KOPT-K1 (cell line): ENCODE measurements around the gene HSD17B11.
"Not testable (repeated sequence)": the region's sequence is repeated elsewhere in the genome, so short reads cannot be mapped to it uniquely, and the experiment has no call there.

Source experiments
- H3K27ac ChIP-seq: fragments of 200-600 bp; sonication (generic); 2 replicates; pipeline ENCODE4 v1.5.1; 2016; ENCODE audit warnings: antibody characterized with exemption, mild to moderate bottlenecking, low read depth, low read length; ENCODE audit not compliant: poor library complexity, severe bottlenecking
- H3K36me3 ChIP-seq: fragments of 200-600 bp; sonication (generic); 2 replicates; pipeline ENCODE4 v1.5.1; 2017; ENCODE audit warnings: antibody characterized with exemption, mild to moderate bottlenecking, low read length, moderate library complexity; ENCODE audit not compliant: insufficient read depth
- H3K9me3 ChIP-seq: fragments of 200-600 bp; sonication (generic); 2 replicates; pipeline ENCODE4 v1.5.1; 2017; ENCODE audit warnings: antibody characterized with exemption, low read length, mild to moderate bottlenecking; ENCODE audit not compliant: insufficient read depth, poor library complexity, severe bottlenecking

The HSD17B11 gene

DNA sequence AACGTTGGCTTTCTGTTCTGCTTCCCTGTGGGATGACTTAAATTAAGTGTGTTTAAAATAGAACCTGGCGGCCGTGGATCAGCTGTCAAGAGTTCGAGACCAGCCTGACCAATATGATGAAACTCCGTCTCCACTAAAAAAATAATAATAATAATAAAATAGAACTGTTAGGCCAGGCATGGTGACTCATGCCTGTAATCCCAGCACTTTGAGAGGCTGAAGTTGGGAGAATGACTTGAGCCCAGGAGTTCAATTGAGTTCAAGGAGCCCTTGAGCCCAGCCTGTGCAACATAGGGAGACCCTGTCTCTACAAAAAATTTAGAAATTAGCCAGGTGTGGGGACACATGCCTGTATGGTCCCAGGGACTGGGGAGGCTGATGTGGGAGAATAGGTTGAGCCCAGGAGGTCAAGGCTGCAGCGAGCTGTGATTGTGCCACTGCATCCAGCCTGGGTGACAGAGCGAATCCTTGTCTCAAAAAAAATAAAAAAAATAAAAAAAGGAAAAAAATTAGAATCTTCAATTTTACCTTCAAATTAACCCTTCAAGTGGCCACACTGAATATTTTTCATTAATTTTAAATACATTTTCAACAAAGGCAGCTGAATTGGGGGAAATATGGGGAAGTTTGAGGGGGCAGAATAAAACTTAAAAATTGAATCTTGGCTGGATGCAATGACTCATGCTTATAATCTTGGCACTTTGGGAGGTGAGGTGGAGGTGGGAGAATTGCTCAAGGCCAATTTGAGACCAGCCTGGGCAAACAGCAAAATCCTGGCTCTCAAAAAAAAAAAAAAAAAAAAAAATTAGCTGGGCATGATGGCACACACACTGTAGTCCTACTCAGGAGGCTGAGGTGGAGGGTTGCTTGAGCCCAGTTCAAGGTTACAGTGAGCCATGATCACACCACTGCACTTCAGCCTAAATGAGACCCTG lies 36.6 kb downstream of the HSD17B11 start:
- Histone ChIP-seq H3K9me3 (no peaks in the 10 kb centered on the region), H3K27ac (no peak overlapping the region), H3K36me3 (peaks cover 4% of the 10 kb centered on the region; the same call in 1 of the 2 replicates)

DNA sequence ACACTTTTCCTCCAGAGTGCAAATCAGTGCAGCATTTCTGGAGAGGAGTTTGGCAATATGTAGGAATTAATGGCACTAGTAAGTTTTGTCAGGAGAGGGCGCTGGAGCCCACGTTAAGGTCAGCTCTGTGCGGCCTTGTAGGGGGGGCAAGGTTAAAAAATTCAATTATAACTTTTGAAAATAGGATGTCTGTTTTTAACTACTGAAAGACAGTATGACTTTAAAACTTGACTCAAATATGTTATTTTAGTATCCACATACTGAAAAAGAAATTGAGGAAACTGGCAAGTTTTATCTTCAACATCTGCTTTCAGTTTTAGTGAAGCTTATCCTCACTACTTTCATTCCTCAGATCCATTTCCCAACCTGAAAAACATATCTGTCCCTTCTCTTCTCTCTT lies 37.4 kb downstream of the HSD17B11 start:
- Histone ChIP-seq H3K36me3 (peaks cover 4% of the 10 kb centered on the region; the same call in 1 of the 2 replicates), H3K27ac (no peak overlapping the region), H3K9me3 (no peaks in the 10 kb centered on the region)

DNA sequence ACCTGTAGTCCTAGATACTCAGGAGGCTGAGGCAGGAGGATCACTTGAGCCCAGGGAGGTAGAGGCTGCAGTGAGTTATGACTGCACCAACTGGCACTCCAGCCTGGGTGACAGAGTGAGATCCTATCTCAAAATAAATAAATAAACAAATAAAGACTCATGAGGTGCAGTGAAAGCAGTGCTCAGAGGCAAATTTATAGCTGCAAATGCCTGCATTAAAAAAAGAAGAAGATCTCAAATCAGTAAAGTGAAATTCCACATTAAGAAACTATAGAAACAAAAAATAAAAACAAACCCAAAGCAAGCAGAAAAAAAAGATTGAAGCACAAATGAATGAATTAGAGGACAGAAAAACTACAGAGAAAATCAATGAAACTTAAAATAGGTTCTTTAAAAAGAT lies 45.8 kb downstream of the HSD17B11 start:
- Histone ChIP-seq H3K36me3 (peaks cover 7% of the 10 kb centered on the region; the same call in 1 of the 2 replicates), H3K9me3 (peaks cover 5% of the 10 kb centered on the region), H3K27ac (no peak overlapping the region)

DNA sequence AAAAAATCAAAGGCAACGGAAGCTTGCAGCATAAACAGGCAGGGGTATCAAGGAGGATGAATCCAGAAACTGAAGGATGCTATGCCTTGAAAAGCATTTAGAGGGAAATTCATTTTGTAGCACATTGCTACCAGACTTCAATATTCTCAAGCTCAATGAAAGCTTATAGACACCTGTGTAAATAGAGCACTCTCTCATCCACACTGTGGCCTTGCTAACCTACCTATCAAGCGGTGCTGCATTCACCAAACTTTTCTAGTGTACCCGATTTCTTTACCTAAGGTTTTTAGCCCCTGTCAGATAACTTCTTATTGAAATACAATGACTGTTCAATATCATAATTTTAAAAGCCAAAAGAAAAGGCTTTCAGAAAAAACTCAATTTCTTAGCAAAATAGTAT lies 48.1 kb downstream of the HSD17B11 start:
- peaks cover 7% of the 10 kb centered on the region; the same call in 1 of the 2 replicates for H3K36me3 ChIP-seq
- H3K27ac ChIP-seq = no peak overlapping the region
- peaks cover 5% of the 10 kb centered on the region for H3K9me3 ChIP-seq

DNA sequence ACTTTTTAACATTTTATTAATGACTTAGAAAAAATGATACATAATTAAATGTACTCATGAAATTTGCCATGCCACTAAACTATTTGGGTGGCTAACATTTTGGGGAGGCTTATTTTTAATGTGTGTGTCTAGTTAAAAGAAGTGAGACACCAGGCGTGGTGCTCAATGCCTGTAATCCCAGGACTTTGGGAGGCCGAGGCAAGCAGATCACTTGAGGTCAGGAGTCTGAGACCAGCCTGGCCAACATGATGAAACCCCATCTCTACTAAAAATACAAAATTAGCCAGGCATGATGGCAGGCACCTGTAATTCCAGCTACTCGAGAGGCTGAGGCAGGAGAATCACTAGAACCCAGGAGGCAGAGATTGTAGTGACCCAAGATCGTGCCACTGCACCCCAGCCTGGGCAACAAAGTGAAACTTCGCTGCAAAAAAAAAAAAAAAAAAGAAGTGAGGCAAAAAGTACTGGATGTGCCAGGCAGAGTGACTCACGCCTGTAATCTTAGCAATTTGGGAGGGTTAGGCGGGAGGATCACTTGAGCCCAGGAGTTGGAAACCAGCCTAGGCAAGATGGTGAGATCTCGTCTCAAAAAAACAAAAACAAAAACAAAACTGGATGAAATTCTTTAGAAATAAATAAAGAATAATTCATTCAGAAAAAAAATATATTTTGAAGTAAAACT lies 48.9 kb downstream of the HSD17B11 start:
- H3K9me3 ChIP-seq, H3K27ac ChIP-seq, H3K36me3 ChIP-seq: not testable (repeated sequence)

DNA sequence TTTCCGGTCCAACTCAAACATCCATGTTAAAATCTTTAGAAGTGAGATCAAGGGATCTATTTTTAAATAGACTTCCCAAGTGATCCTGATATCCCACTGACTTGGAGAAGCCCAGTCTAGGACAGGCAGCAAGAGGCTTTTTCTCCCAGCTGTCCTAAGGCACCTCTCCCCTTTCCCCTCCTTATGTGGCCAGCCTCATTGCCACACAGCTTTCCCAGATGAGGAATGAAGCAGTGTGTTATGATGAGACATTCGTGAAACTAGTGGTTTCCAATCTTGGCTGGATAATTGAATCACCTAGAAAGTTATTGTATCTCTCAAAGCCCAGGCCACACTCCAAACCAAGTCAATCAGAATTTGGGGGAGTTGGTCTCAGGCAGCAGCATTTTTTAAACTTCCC lies 51.5 kb downstream of the HSD17B11 start:
- Histone ChIP-seq H3K27ac (no peak overlapping the region), H3K36me3 (peaks cover 8% of the 10 kb centered on the region; the same call in 1 of the 2 replicates), H3K9me3 (peaks cover 3% of the 10 kb centered on the region)

DNA sequence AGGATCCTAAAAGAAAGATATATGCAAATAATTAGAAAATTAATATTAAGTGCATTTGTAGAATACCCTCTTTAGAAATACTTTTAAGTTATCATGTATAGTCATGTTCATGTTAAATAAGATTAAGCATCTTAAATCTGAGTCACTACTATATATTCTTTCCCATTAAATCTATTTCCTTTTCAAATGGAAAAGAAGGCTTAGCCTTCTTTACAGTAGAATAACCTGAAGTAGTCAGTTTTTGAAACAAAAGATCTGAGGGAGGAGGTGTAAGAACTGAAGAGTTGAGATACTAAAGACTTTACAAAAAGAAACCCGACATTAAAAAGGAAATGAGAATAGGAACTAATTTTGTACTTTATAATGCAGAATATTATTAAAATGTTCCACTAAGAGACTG lies 53.6 kb downstream of the HSD17B11 start:
- Histone ChIP-seq H3K9me3 (peaks cover 24% of the 10 kb centered on the region), H3K27ac (no peak overlapping the region), H3K36me3 (peaks cover 14% of the 10 kb centered on the region; the same call in 1 of the 2 replicates)

DNA sequence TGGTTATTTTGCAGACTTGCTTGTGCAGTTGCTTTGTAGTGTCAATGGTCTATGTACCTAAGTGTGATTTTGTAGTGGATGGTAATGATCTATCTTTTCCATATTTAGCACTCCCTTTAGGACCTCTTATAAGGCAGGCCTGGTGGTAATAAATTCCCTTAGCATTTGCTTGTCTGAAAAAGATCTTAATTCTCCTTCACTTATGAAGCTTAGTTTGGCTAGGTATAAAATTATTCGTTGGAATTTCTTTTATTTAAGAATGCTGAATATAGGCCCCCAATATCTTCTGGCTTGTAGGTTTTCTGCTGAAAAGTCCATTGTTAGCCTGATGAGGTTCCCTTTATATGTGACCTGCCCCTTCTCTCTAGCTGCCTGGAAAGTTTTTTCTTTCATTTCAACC lies 57.7 kb downstream of the HSD17B11 start:
- H3K27ac ChIP-seq = no peak overlapping the region
- peaks cover 34% of the 10 kb centered on the region for H3K9me3 ChIP-seq
- H3K36me3 ChIP-seq = peaks cover 14% of the 10 kb centered on the region; the same call in 1 of the 2 replicates

DNA sequence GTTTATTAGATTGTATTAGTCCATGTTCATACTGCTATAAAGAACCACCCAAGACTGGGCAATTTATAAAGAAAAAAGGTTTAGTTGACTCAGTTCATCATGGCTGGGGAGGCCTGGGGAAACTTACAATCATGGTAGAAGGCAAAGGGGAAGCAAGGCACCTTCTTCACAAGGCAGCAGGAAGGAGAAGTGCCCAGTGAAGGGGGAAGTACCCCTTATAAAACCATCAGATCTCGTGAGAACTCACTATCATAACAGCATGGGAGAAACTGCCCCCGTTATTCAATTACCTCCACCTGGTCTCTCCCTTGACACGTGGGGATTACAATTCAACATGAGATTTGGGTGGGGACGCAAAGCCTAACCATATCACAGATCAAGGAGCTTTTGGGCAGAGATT lies 60.2 kb downstream of the HSD17B11 start:
- H3K9me3 ChIP-seq = peaks cover 34% of the 10 kb centered on the region
- 0 out of 2 replicates have a peak, but pooled peaks cover 7% of the 10 kb centered on the region for H3K36me3 ChIP-seq
- H3K27ac ChIP-seq = no peak overlapping the region

DNA sequence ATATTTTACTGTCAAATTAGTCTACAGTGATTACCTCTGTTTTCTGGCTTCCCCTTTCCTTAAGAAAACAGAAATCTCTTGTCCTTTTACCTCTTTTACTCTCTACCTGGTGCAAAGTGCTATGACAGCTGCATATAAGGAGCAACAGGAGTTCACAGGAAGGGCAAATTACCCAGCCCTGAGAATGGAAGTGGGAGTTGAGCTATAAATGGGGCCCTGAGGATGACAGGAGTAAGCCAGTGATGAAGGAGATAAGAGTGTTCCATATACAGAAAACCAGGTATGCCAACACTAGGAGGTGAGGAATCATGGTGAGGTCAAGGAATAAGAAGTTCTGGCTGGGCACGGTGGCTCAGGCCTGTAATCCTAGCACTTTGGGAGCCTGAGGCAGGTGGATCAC lies 63.9 kb downstream of the HSD17B11 start:
- peaks cover 8% of the 10 kb centered on the region for H3K9me3 ChIP-seq
- H3K36me3 ChIP-seq = no peaks in the 10 kb centered on the region
- H3K27ac ChIP-seq = no peak overlapping the region

DNA sequence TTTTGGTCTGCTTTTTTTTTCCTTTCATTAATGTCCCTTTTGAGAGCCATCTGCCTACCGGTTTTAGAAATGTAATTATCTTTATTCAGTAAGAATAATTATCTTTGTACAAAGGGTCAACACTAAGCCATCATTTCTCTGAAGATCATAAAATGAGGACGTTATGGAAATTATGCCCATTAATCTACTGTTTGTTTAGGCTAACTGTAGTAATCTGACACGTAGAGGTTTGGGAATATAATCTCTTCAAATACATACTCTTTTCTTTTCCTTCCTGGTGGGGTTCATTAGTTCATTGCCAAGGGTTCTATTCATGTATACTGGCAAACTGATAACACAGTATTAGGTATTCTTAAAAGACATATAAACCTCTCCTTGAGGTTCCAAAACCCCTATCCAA lies 64.5 kb downstream of the HSD17B11 start:
- Histone ChIP-seq H3K9me3 (peaks cover 5% of the 10 kb centered on the region), H3K36me3 (no peaks in the 10 kb centered on the region), H3K27ac (no peak overlapping the region)

DNA sequence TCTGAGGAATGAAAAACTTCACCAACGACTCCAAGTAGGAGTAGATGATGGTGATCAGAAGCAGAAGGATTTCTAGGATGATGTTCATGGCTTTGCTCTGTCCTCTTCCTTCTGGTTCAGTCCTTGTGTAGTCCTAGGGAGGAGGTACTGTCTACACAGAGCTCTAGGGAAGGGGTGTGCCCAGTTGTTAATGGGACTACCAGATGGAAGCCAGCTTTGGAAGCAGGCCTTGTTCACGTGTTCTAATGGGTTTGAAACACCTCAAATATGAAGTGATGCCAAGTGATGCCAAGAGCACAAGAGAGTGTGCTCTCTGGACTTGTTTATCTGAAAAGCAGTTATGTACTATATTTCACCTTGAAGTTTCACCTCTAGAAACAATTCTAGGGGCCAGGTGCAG lies 68.2 kb downstream of the HSD17B11 start, which contains the start of gene HSD17B13:
Gene HSD17B13, minus strand, starts transcription at position 129 of the 400 bp plus-strand sequence. Its CDS starts 41 bp downstream, at position 88.
- Histone ChIP-seq H3K27ac (no peak within 1 kb of the TSS), H3K36me3 (no peaks in the 10 kb centered on the region), H3K9me3 (no peaks in the 10 kb centered on the region)

DNA sequence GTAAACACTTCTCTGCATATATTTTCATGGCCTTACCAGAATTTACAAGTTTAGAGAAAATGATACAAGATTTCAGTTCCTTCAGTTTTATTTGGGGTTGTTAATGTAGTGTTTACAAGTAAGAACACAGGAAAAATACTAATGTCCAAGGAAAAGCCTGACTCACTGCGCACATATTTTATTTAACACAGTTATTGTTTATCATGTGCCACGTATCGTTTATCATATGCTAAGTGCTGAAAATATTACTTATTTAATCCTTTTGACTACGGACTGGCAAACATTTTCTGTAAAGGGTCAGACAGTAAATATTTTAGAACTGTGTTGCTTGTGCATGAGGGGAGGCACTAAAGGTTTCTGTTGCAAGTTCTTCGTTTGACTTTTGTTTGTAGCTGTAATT lies 69.1 kb downstream of the HSD17B11 start:
- H3K27ac ChIP-seq = no peak overlapping the region
- no peaks in the 10 kb centered on the region for H3K9me3 ChIP-seq
- H3K36me3 ChIP-seq = no peaks in the 10 kb centered on the region

DNA sequence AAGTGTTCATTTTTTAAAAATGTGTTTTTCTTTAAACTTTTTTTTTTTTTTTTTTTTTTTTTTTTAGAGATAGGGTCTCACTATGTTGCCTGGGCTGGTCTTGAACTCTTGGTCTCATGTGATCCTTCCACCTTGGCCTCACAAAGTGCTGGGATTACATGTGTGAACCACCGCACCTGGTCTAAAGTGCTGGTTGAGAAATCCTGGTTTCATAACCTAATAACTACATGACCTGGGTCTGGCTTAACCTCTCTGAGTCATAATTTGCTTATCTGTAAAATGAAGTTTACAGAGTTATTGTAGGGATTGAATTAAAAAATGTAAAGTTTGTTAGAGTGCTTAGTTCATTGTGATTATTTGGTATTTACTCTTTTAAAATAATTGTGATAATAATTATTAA lies 73.5 kb downstream of the HSD17B11 start:
- Histone ChIP-seq H3K9me3 (no peaks in the 10 kb centered on the region), H3K27ac (no peak overlapping the region), H3K36me3 (no peaks in the 10 kb centered on the region)

DNA sequence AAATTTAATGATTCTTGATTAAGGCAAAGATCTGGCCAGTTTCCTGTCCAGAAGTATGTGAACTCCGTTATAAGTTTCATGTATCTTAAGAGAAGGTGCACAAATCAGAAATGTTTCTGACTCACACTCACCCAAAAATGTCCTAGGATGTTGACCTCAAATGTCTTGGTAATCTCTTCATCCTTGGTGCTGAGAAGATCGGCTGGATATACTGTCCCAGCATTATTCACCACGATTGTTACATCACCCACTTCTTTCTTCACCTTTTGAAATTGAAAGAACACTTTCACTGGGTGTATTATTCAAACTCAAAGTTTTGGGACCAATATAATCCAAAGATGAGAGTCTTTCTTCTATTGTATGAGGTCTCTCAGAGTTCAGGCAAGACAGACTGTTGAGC lies 74.0 kb downstream of the HSD17B11 start:
- no peaks in the 10 kb centered on the region for H3K9me3 ChIP-seq
- no peaks in the 10 kb centered on the region for H3K36me3 ChIP-seq
- H3K27ac ChIP-seq = no peak overlapping the region
